Measurements from ENCODE around the gene ATP2B2.
A peak's percentile ranks its signal among the peaks of the same experiment; 100 is the strongest.

The ATP2B2 gene

DNA sequence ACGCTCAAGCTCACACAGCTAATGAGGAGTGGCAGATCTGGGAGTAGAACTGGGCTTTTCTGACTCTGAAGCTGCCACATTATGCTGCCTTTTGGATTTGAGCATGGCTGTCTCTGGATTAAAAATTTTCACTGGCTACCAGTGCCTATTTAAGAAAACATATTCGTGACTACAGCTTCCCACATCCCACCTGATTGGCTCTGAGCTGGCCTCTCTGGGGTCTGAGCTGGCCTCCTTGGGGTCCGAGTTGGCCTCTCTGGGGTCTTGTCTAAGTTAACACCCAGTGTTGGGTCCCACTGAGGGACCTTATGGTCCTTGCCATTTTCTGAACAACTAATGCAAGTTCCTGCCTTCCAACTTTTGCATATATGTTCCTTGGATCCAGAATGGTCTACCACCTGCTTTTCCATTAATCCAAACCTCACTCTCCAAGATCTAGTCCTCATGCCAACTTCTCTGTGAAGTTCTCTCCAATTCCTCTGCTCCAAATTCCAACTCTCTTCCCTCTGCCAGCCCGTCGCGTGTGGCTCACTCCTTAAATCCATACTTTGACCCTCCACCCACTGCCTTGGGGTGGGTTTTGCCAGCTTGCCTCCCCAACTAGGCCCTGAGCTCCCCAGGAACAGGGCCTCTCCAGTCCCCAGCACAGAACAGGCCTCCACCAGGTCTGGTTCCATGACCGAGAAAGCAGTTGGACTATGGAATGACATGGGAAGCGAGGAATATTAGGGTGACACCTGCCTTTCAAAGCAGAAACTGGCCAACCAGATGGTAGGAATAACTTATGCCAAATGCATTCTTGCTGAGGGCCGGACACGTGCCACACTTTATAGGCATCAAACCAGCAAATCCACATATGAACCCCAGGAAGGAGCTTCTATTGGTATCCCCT is 42.5 kb downstream of the ATP2B2 start:
- Histone ChIP-seq H3K27ac (ENCODE audit: low read length) (no peak overlapping the region), H3K9me3 (ENCODE audit: control insufficient read depth, insufficient read depth, low read length) (no peaks in the 10 kb centered on the region), H3K4me1 (ENCODE audit: control insufficient read depth, insufficient read depth, low read length) (no peaks in the 10 kb centered on the region), H3K27me3 (ENCODE audit: control insufficient read depth, insufficient read depth, low read length) (no peaks in the 10 kb centered on the region), H3K36me3 (ENCODE audit: control insufficient read depth, insufficient read depth, low read length) (no peaks in the 10 kb centered on the region), H3K4me3 (ENCODE audit: low read length) (no peak overlapping the region)
- WGBS (ENCODE audit: insufficient coverage, insufficient read length), result no CpG with 5 or more reads among the region's 10 CpGs
- no peak for DNase-seq (ENCODE audit: low read depth, low spot score)

DNA sequence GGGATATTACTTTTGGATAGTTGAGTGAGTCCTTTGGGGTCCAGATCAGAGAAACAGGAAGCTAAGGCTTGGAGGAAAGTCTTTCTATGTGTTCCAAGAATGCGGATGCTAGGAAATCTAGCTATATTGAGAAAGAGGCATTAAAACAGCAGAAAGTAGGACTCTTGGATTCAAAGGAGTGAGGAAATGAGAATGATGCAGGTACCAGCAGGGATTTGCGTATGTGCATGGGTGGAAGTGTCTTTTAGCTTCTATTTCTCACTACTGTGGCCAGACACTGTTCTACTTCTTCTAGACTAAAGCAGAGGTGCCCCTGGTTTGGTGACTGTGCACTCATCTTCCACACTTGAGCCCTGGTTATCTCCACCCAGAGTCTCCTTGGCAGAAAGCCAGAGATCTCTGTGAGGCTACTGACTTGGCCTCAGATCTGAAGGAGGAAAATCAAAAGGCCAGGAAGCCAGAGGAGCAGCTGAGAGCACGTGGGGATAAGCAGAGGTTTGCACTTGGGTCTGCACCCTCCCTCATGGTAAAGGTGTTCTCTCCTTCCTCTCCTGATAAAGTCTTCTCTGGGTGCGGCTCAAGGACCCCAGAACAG is 44.3 kb downstream of the ATP2B2 start:
- no peaks in the 10 kb centered on the region for H3K9me3 ChIP-seq (ENCODE audit: control insufficient read depth, insufficient read depth, low read length)
- no peaks in the 10 kb centered on the region for H3K27me3 ChIP-seq (ENCODE audit: control insufficient read depth, insufficient read depth, low read length)
- no peaks in the 10 kb centered on the region for H3K36me3 ChIP-seq (ENCODE audit: control insufficient read depth, insufficient read depth, low read length)
- no peak overlapping the region for H3K4me3 ChIP-seq (ENCODE audit: low read length)
- no peaks in the 10 kb centered on the region for H3K4me1 ChIP-seq (ENCODE audit: control insufficient read depth, insufficient read depth, low read length)
- H3K27ac ChIP-seq (ENCODE audit: low read length), result no peak overlapping the region
- DNase-seq (ENCODE audit: low read depth, low spot score), result no peak
- WGBS (ENCODE audit: insufficient coverage, insufficient read length), result no CpG with 5 or more reads among the region's 4 CpGs

DNA sequence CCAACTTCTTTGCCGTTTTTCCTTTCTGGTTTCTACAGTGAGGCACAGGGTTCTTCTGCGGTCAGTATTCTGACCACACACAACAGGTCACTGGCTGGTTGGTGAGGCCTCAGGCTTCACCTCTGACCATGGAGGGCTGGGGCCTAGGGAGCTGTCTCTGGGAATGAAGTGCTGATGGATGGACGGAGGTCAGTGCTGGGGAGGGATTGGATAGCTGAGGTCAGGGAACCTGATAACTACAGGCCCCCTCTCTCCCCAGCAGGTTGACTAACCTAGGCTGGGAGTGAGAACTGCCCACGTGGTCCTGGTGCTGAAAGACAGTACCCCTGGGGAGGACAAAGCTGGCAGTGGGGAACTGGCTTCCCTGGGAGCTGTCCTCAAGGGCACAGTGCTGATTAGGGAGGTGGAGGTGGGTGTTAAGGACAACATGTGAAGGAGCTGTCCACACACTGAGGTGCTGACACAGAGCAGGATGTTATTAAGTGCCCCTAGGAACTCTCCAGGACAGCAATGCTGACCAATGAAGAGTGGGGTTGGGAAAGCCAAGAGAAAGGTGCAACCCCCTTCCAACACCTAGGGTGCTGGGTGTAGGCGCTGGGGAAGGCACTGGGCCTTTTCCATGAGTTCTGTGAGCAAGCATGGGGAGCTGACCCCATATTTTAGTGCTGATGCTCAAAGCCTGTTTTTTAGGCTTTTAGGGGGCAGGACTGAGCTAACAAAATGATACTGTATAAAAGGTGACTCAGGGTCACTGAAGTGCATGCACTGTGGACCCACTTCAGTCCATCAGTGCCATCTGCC is 45.2 kb downstream of the ATP2B2 start:
- H3K4me3 ChIP-seq (ENCODE audit: low read length), result no peak overlapping the region
- H3K4me1 ChIP-seq (ENCODE audit: control insufficient read depth, insufficient read depth, low read length), result no peaks in the 10 kb centered on the region
- H3K27me3 ChIP-seq (ENCODE audit: control insufficient read depth, insufficient read depth, low read length), result no peaks in the 10 kb centered on the region
- no CpG with 5 or more reads among the region's 5 CpGs for WGBS (ENCODE audit: insufficient coverage, insufficient read length)
- H3K27ac ChIP-seq (ENCODE audit: low read length), result no peak overlapping the region
- no peaks in the 10 kb centered on the region for H3K36me3 ChIP-seq (ENCODE audit: control insufficient read depth, insufficient read depth, low read length)
- H3K9me3 ChIP-seq (ENCODE audit: control insufficient read depth, insufficient read depth, low read length), result no peaks in the 10 kb centered on the region
- DNase-seq (ENCODE audit: low read depth, low spot score), result peak; percentile 91

DNA sequence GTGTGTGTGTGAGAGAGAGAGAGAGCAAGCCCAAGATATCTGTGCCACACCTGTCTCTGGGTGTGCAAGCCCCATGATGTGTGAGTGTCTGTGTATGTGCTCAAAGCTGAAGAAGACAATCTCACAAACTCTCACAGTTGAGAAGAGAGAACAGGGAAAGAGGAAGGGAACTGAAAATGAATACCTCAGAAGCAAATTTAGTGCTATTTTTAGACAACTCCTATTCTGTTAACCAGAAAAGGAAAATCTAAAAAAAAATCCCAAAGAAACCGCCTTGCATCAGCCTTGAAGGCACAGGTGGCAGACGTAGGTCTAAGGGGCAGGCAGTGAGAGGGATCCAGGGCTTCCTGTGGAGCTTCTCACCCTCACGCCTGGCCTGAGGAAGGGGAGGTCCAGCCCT is 47.8 kb downstream of the ATP2B2 start:
- Histone ChIP-seq H3K9me3 (ENCODE audit: control insufficient read depth, insufficient read depth, low read length) (no peaks in the 10 kb centered on the region), H3K4me3 (ENCODE audit: low read length) (no peak overlapping the region), H3K4me1 (ENCODE audit: control insufficient read depth, insufficient read depth, low read length) (no peaks in the 10 kb centered on the region), H3K27me3 (ENCODE audit: control insufficient read depth, insufficient read depth, low read length) (no peaks in the 10 kb centered on the region), H3K36me3 (ENCODE audit: control insufficient read depth, insufficient read depth, low read length) (no peaks in the 10 kb centered on the region), H3K27ac (ENCODE audit: low read length) (no peak overlapping the region)
- DNase-seq (ENCODE audit: low read depth, low spot score), result no peak
- no CpG with 5 or more reads among the region's 3 CpGs for WGBS (ENCODE audit: insufficient coverage, insufficient read length)

DNA sequence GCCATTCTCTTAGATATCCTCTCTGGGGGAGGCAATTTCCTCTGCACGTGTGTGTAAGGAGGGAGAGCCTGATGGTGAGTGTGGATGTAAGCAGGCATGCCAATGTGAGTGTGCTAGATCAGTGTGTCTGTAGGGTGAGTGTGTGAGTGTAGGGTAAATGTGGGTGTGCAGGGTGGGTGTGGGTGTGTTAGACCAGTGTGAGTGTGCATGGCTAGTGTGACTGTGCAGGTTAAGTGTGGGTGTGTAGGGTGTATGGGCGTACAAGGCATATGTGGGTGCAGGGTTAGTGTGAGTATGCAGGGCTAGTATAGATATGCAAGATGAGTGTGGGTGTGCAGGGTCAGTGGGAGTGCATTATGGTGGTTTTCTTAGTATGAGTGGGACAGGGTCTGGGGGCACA is 48.4 kb downstream of the ATP2B2 start:
- Histone ChIP-seq H3K9me3 (ENCODE audit: control insufficient read depth, insufficient read depth, low read length) (no peaks in the 10 kb centered on the region), H3K27me3 (ENCODE audit: control insufficient read depth, insufficient read depth, low read length) (no peaks in the 10 kb centered on the region), H3K27ac (ENCODE audit: low read length) (no peak overlapping the region), H3K4me1 (ENCODE audit: control insufficient read depth, insufficient read depth, low read length) (no peaks in the 10 kb centered on the region), H3K36me3 (ENCODE audit: control insufficient read depth, insufficient read depth, low read length) (no peaks in the 10 kb centered on the region), H3K4me3 (ENCODE audit: low read length) (no peak overlapping the region)
- no peak for DNase-seq (ENCODE audit: low read depth, low spot score)
- no CpG with 5 or more reads among the region's 2 CpGs for WGBS (ENCODE audit: insufficient coverage, insufficient read length)

DNA sequence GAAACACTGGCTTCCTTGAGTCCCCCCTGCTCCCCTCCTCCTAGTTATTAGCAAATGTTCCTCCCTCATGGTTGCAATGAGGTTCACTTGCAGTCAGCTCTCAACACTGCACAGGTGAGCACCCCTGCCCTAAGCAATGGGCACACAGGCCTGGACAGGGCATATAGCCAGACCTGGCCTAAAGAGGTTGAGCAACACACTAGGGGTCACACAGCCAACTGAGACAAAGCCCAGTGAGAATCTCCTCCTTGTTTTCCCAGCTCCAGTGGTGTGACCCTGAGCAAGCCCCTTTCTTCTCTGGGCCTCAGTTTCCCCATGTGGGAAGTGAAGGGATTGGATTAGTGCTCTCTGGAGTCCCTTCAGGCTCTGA is 49.9 kb downstream of the ATP2B2 start:
- no peaks in the 10 kb centered on the region for H3K9me3 ChIP-seq (ENCODE audit: control insufficient read depth, insufficient read depth, low read length)

DNA sequence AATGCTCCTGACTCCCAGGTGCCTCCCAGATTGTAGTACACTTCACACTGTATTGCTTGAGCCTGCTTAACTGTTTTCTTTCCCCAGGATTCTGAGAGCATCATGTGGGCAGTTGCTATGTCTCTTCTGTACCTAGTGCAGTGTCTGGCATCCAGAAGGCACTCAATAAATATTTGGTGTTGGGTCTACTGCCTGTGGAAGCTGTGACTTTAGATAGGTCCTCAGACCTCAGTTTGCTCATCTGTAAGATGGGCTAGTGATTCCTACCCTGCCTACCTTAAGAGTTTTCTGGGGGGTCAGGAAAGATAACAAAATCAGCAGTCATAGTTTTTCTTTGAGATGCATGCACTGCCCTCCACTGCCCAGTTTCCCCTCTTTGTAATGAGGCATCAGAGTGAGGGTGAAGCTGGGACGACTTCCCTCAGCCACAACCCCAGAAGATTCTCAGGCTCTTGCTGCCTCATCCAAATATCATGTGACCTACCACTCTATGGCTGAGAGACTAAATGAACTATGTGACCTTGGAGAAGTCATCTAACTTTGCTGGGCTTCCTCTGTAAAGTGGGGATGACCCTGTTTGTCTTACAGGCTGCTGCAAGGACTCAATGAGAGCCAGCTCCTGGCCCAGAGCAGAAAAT is 50.4 kb downstream of the ATP2B2 start:
- no peak overlapping the region for H3K4me3 ChIP-seq (ENCODE audit: low read length)
- H3K4me1 ChIP-seq (ENCODE audit: control insufficient read depth, insufficient read depth, low read length), result no peaks in the 10 kb centered on the region
- no peak overlapping the region for H3K27ac ChIP-seq (ENCODE audit: low read length)
- no peaks in the 10 kb centered on the region for H3K27me3 ChIP-seq (ENCODE audit: control insufficient read depth, insufficient read depth, low read length)
- no CpG with 5 or more reads among the region's 1 CpG for WGBS (ENCODE audit: insufficient coverage, insufficient read length)
- DNase-seq (ENCODE audit: low read depth, low spot score), result no peak
- H3K9me3 ChIP-seq (ENCODE audit: control insufficient read depth, insufficient read depth, low read length), result no peaks in the 10 kb centered on the region
- H3K36me3 ChIP-seq (ENCODE audit: control insufficient read depth, insufficient read depth, low read length), result no peaks in the 10 kb centered on the region

More for the DNA sequence above, 49.9 kb downstream of the ATP2B2 start:
- no peaks in the 10 kb centered on the region for H3K4me1 ChIP-seq (ENCODE audit: control insufficient read depth, insufficient read depth, low read length)
- H3K4me3 ChIP-seq (ENCODE audit: low read length), result no peak overlapping the region
- H3K27ac ChIP-seq (ENCODE audit: low read length), result no peak overlapping the region
- no peaks in the 10 kb centered on the region for H3K27me3 ChIP-seq (ENCODE audit: control insufficient read depth, insufficient read depth, low read length)
- DNase-seq (ENCODE audit: low read depth, low spot score), result no peak
- H3K36me3 ChIP-seq (ENCODE audit: control insufficient read depth, insufficient read depth, low read length), result no peaks in the 10 kb centered on the region

DNA sequence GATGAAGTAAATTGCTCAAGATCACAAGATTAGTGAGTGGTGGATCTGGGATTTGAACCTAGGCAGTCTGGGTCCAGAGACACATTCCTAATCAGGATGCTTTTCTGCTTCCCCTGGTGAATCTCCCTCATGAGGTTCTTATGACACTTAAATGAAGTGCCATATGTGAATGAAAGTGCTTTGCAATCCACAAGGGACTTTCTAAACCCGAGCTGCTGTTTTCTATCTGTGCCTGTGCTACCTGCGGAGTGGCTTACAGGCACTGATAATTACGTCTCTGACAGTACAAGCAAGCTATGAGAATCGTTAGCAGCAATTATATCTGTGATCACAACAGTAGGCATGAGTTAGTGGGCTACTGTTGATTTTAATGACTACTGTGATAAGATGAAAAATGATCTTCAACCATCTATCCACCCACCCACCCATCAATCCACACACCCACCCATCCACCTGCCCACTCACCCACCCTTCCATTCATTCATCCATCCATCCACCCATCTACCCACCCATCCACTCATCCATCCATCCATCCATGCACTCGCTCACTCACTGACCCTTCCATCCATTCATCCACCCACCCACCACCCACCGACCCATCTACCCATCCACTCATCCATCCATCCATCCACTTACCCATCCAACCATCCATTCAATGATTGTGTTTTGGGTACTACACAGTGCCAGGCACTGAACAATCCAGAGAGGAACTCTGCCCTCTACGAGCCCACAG is 51.8 kb downstream of the ATP2B2 start:
- no peaks in the 10 kb centered on the region for H3K27me3 ChIP-seq (ENCODE audit: control insufficient read depth, insufficient read depth, low read length)
- no peaks in the 10 kb centered on the region for H3K9me3 ChIP-seq (ENCODE audit: control insufficient read depth, insufficient read depth, low read length)
- no peaks in the 10 kb centered on the region for H3K4me1 ChIP-seq (ENCODE audit: control insufficient read depth, insufficient read depth, low read length)
- WGBS (ENCODE audit: insufficient coverage, insufficient read length), result no CpG with 5 or more reads among the region's 7 CpGs
- H3K4me3 ChIP-seq (ENCODE audit: low read length), result no peak overlapping the region
- H3K36me3 ChIP-seq (ENCODE audit: control insufficient read depth, insufficient read depth, low read length), result no peaks in the 10 kb centered on the region
- H3K27ac ChIP-seq (ENCODE audit: low read length), result no peak overlapping the region
- DNase-seq (ENCODE audit: low read depth, low spot score), result no peak

DNA sequence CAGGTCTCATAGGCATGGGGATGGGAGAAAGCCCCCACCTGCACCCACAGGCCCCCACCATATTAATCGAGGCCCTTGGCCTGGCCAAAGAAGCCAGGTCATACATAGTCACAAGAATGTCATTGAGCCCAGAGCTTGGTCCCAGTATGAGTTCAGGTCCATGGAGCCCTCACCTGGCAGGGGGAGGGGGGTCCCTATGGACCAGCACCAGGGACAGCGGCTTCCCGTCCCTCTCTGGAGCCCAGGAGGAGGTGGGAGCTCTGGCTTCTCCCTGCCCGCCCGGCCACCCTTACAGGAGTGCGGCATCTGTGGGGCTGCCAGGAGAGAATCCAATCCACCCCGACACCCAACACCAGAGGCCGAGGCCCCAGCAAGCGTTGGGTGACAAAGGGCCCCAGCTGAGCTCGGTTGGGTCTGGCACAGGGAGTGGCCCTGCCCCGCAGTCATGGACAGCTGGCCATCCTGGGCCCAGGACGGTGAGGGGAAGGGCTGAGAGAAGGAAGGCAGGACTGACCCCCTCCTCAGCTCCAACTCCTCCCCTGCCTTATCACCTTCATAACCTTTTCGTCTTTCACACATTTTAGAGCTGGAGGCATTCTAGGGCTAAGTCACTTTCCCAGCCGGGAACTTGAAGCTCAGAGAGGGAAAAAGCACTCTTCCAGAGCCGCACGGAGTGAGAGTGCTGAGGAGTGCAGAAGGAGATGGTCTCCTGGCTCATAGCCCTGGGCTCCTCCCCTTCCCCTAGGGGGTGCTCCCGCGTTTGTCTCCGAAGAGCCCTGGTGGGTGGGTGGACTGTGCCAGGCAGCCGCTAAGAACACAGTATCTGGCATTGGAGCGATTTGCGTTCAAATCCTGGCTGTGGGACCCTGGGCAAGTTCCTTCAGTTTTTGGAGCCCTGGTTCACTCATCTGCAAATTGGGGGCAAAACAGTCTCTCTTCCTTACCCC is 54.6 kb downstream of the ATP2B2 start:
- Histone ChIP-seq H3K27ac (ENCODE audit: low read length) (no peak overlapping the region), H3K36me3 (ENCODE audit: control insufficient read depth, insufficient read depth, low read length) (no peaks in the 10 kb centered on the region), H3K4me1 (ENCODE audit: control insufficient read depth, insufficient read depth, low read length) (no peaks in the 10 kb centered on the region), H3K9me3 (ENCODE audit: control insufficient read depth, insufficient read depth, low read length) (no peaks in the 10 kb centered on the region), H3K4me3 (ENCODE audit: low read length) (no peak overlapping the region), H3K27me3 (ENCODE audit: control insufficient read depth, insufficient read depth, low read length) (no peaks in the 10 kb centered on the region)
- WGBS (ENCODE audit: insufficient coverage, insufficient read length), result no CpG with 5 or more reads among the region's 22 CpGs
- no peak for DNase-seq (ENCODE audit: low read depth, low spot score)

Data from iPS DF 6.9 (cell line).